ENCODE results near the gene PCMT1.
"Not testable (repeated sequence)": the region's sequence is repeated elsewhere in the genome, so short reads cannot be mapped to it uniquely, and the experiment has no call there.

Gene PCMT1

DNA sequence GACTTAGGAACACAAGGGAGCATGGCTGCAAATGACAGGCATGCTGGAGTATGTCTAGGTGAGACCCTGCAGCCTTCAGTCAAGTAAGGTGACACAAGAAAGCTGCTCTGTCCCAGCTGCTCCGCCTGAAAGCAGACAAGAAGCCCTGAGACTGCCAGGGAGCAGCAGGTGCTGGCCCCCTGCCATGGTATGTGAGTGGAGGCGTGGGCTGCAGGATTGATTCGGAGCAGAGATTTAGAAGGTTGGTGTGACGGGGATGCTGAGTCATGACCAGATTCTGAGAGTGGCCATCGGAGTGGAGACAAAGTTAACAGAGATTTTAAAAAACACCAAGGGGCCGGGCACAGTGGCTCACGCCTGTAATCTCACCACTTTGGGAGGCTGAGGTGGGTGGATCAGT is 96.8 kb downstream of the PCMT1 start:
- no peak overlapping the region for H2AFZ ChIP-seq (ENCODE audit: insufficient read depth, low read length, poor library complexity)
- H3K14ac ChIP-seq (ENCODE audit: low read length), result no peak overlapping the region
- no peaks in the 10 kb centered on the region for H3K27me3 ChIP-seq (ENCODE audit: insufficient read depth, low read length)
- DNase-seq, result no peak
- no peaks in the 10 kb centered on the region for H3K79me2 ChIP-seq (ENCODE audit: control insufficient read depth, insufficient read depth, low read length, poor library complexity)
- H3K36me3 ChIP-seq (ENCODE audit: control insufficient read depth in 1 of 2, insufficient read depth in 2 of 2, low read length in 2 of 2), result no peaks in the 10 kb centered on the region
- H3K4me3 ChIP-seq (ENCODE audit: low read depth, low read length), result no peak overlapping the region
- no peaks in the 10 kb centered on the region for H3K79me1 ChIP-seq (ENCODE audit: low read length)
- peaks cover 6 to 12% of the 10 kb centered on the region in 2 experiments for H3K4me1 ChIP-seq (ENCODE audit: control insufficient read depth in 1 of 2, insufficient read depth in 2 of 2, low read length in 2 of 2)
- no peak overlapping the region for H3K27ac ChIP-seq (ENCODE audit: low read depth, low read length)
- no peak overlapping the region for H2BK5ac ChIP-seq (ENCODE audit: low read depth, low read length, poor library complexity)
- H4K8ac ChIP-seq (ENCODE audit: low read depth, low read length), result no peak overlapping the region
- WGBS (ENCODE audit: extremely low coverage, insufficient coverage, insufficient read length), result no CpG with 5 or more reads among the region's 7 CpGs
- H3K4ac ChIP-seq (ENCODE audit: low read depth, low read length), result no peak overlapping the region
- H3K4me2 ChIP-seq (ENCODE audit: low read length), result no peak overlapping the region
- no peak overlapping the region for H2BK120ac ChIP-seq (ENCODE audit: insufficient read depth, low read length, poor library complexity)
- no peak overlapping the region for H2BK12ac ChIP-seq (ENCODE audit: low read length)
- H3K23ac ChIP-seq (ENCODE audit: low read length), result no peak overlapping the region
- no peak overlapping the region for H4K91ac ChIP-seq (ENCODE audit: low read depth, low read length)
- H2AK5ac ChIP-seq (ENCODE audit: low read length), result peak overlapping the region; percentile 20
- H3K18ac ChIP-seq (ENCODE audit: low read length), result no peak overlapping the region
- no peak overlapping the region for H3K9ac ChIP-seq (ENCODE audit: low read length)
- no peaks in the 10 kb centered on the region for H3K9me3 ChIP-seq (ENCODE audit: insufficient read depth, low read depth, low read length)
- no peak overlapping the region for H4K12ac ChIP-seq (ENCODE audit: low read depth, low read length)

DNA sequence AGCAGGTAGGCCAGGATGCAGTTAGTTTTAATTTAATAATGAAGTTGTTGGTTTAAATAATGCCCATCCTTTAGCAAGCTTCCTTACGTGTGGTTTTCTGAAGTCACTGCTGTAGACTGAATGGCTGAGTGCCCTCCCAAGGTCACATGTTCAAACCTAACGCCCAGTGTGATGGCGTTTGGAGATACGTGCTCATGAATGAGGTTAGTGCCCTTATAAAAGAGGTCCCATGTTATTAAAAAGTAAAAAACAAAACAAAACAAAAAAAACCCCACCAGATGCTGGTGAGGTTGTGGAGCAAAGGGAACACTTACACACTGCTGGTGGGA is 98.4 kb downstream of the PCMT1 start:
- no peak overlapping the region for H3K27ac ChIP-seq (ENCODE audit: low read depth, low read length)
- H4K12ac ChIP-seq (ENCODE audit: low read depth, low read length), result no peak overlapping the region
- H3K27me3 ChIP-seq (ENCODE audit: insufficient read depth, low read length), result no peaks in the 10 kb centered on the region
- no peaks in the 10 kb centered on the region for H3K79me2 ChIP-seq (ENCODE audit: control insufficient read depth, insufficient read depth, low read length, poor library complexity)
- H3K18ac ChIP-seq (ENCODE audit: low read length), result no peak overlapping the region
- no peak overlapping the region for H2AFZ ChIP-seq (ENCODE audit: insufficient read depth, low read length, poor library complexity)
- H3K79me1 ChIP-seq (ENCODE audit: low read length), result no peaks in the 10 kb centered on the region
- DNase-seq, result no peak
- H4K8ac ChIP-seq (ENCODE audit: low read depth, low read length), result no peak overlapping the region
- H2BK120ac ChIP-seq (ENCODE audit: insufficient read depth, low read length, poor library complexity), result no peak overlapping the region
- no peak overlapping the region for H3K9ac ChIP-seq (ENCODE audit: low read length)
- H3K4me2 ChIP-seq (ENCODE audit: low read length), result no peak overlapping the region
- no peak overlapping the region for H3K23ac ChIP-seq (ENCODE audit: low read length)
- no peak overlapping the region for H3K4ac ChIP-seq (ENCODE audit: low read depth, low read length)
- H3K36me3 ChIP-seq (ENCODE audit: control insufficient read depth in 1 of 2, insufficient read depth in 2 of 2, low read length in 2 of 2), result no peaks in the 10 kb centered on the region
- H3K14ac ChIP-seq (ENCODE audit: low read length), result no peak overlapping the region
- peaks cover 10 to 14% of the 10 kb centered on the region in 2 experiments for H3K4me1 ChIP-seq (ENCODE audit: control insufficient read depth in 1 of 2, insufficient read depth in 2 of 2, low read length in 2 of 2)
- no peak overlapping the region for H2BK5ac ChIP-seq (ENCODE audit: low read depth, low read length, poor library complexity)
- WGBS (ENCODE audit: extremely low coverage, insufficient coverage, insufficient read length), result no CpG with 5 or more reads among the region's 4 CpGs
- H3K9me3 ChIP-seq (ENCODE audit: insufficient read depth, low read depth, low read length), result no peaks in the 10 kb centered on the region
- H2BK12ac ChIP-seq (ENCODE audit: low read length), result no peak overlapping the region
- H2AK5ac ChIP-seq (ENCODE audit: low read length), result no peak overlapping the region
- no peak overlapping the region for H4K91ac ChIP-seq (ENCODE audit: low read depth, low read length)
- H3K4me3 ChIP-seq (ENCODE audit: low read depth, low read length), result no peak overlapping the region

DNA sequence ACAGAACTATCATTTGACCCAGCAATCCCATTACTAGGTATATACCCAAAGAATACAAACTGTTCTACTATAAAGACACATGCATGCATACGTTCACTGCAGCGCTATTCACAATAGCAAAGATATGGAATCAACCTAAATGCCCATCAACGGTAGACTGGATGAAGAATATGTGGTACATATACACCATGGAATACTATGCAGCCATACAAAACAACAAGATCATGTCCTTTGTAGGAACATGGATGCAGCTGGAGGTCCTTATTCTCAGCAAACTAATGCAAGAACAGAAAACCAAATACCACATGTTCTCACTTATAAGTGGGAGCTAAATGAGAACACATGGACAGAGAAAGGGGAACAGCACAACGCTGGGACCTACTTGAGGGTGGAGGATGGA is 98.8 kb downstream of the PCMT1 start:
- H3K27me3 ChIP-seq (ENCODE audit: insufficient read depth, low read length); H3K36me3 ChIP-seq (ENCODE audit: control insufficient read depth in 1 of 2, insufficient read depth in 2 of 2, low read length in 2 of 2); H3K4me3 ChIP-seq (ENCODE audit: low read depth, low read length); H3K14ac ChIP-seq (ENCODE audit: low read length); H3K18ac ChIP-seq (ENCODE audit: low read length); H3K27ac ChIP-seq (ENCODE audit: low read depth, low read length); H3K23ac ChIP-seq (ENCODE audit: low read length); H3K4ac ChIP-seq (ENCODE audit: low read depth, low read length); H4K12ac ChIP-seq (ENCODE audit: low read depth, low read length); DNase-seq; H3K79me2 ChIP-seq (ENCODE audit: control insufficient read depth, insufficient read depth, low read length, poor library complexity); H4K91ac ChIP-seq (ENCODE audit: low read depth, low read length); H3K79me1 ChIP-seq (ENCODE audit: low read length); H3K9me3 ChIP-seq (ENCODE audit: insufficient read depth, low read depth, low read length); H3K4me2 ChIP-seq (ENCODE audit: low read length); H2AFZ ChIP-seq (ENCODE audit: insufficient read depth, low read length, poor library complexity); H4K8ac ChIP-seq (ENCODE audit: low read depth, low read length); H2BK5ac ChIP-seq (ENCODE audit: low read depth, low read length, poor library complexity); H2AK5ac ChIP-seq (ENCODE audit: low read length); H2BK12ac ChIP-seq (ENCODE audit: low read length); H3K9ac ChIP-seq (ENCODE audit: low read length); H2BK120ac ChIP-seq (ENCODE audit: insufficient read depth, low read length, poor library complexity): not testable (repeated sequence)
- WGBS (ENCODE audit: extremely low coverage, insufficient coverage, insufficient read length), result no CpG with 5 or more reads among the region's 4 CpGs
- H3K4me1 ChIP-seq (ENCODE audit: control insufficient read depth in 1 of 2, insufficient read depth in 2 of 2, low read length in 2 of 2), result peaks cover 10 to 14% of the 10 kb centered on the region in 2 experiments

GRCh38 chr6:149851461-149852110 is 102.0 kb downstream of the PCMT1 start:
- H3K23ac ChIP-seq (ENCODE audit: low read length), result no peak overlapping the region
- H3K4me2 ChIP-seq (ENCODE audit: low read length), result no peak overlapping the region
- no peak overlapping the region for H2BK120ac ChIP-seq (ENCODE audit: insufficient read depth, low read length, poor library complexity)
- peaks cover 9 to 14% of the 10 kb centered on the region in 2 experiments for H3K4me1 ChIP-seq (ENCODE audit: control insufficient read depth in 1 of 2, insufficient read depth in 2 of 2, low read length in 2 of 2)
- peaks cover 4% of the 10 kb centered on the region for H3K79me1 ChIP-seq (ENCODE audit: low read length)
- no peak overlapping the region for H3K4ac ChIP-seq (ENCODE audit: low read depth, low read length)
- H4K12ac ChIP-seq (ENCODE audit: low read depth, low read length), result no peak overlapping the region
- peak overlapping the region; percentile 11 for H2BK12ac ChIP-seq (ENCODE audit: low read length)
- H4K91ac ChIP-seq (ENCODE audit: low read depth, low read length), result no peak overlapping the region
- WGBS (ENCODE audit: extremely low coverage, insufficient coverage, insufficient read length), result no CpG with 5 or more reads among the region's 5 CpGs
- no peak overlapping the region for H2AK5ac ChIP-seq (ENCODE audit: low read length)
- H3K79me2 ChIP-seq (ENCODE audit: control insufficient read depth, insufficient read depth, low read length, poor library complexity), result no peaks in the 10 kb centered on the region
- H3K18ac ChIP-seq (ENCODE audit: low read length), result no peak overlapping the region
- H3K9me3 ChIP-seq (ENCODE audit: insufficient read depth, low read depth, low read length), result no peaks in the 10 kb centered on the region
- DNase-seq, result peak; percentile 67 to 72
- no peak overlapping the region for H3K4me3 ChIP-seq (ENCODE audit: low read depth, low read length)
- no peak overlapping the region for H3K14ac ChIP-seq (ENCODE audit: low read length)
- H3K36me3 ChIP-seq (ENCODE audit: control insufficient read depth in 1 of 2, insufficient read depth in 2 of 2, low read length in 2 of 2), result no peaks in the 10 kb centered on the region
- no peak overlapping the region for H4K8ac ChIP-seq (ENCODE audit: low read depth, low read length)
- no peak overlapping the region for H3K27ac ChIP-seq (ENCODE audit: low read depth, low read length)
- H3K27me3 ChIP-seq (ENCODE audit: insufficient read depth, low read length), result no peaks in the 10 kb centered on the region
- H2BK5ac ChIP-seq (ENCODE audit: low read depth, low read length, poor library complexity), result no peak overlapping the region
- H2AFZ ChIP-seq (ENCODE audit: insufficient read depth, low read length, poor library complexity), result no peak overlapping the region
- H3K9ac ChIP-seq (ENCODE audit: low read length), result no peak overlapping the region

Data from trophoblast cell (in vitro differentiated cells and primary cell).